Fibroblast of peridontal ligament (primary cell): Measurements from ENCODE around the gene CRADD.
"Not testable (repeated sequence)": the region's sequence is repeated elsewhere in the genome, so short reads cannot be mapped to it uniquely, and the experiment has no call there.

Experiments
- DNase-seq: peaks from one replicate; pipeline ENCODE4 v3.0.0-alpha.2; 2010; ENCODE audit errors: extremely low read depth

The CRADD gene

DNA sequence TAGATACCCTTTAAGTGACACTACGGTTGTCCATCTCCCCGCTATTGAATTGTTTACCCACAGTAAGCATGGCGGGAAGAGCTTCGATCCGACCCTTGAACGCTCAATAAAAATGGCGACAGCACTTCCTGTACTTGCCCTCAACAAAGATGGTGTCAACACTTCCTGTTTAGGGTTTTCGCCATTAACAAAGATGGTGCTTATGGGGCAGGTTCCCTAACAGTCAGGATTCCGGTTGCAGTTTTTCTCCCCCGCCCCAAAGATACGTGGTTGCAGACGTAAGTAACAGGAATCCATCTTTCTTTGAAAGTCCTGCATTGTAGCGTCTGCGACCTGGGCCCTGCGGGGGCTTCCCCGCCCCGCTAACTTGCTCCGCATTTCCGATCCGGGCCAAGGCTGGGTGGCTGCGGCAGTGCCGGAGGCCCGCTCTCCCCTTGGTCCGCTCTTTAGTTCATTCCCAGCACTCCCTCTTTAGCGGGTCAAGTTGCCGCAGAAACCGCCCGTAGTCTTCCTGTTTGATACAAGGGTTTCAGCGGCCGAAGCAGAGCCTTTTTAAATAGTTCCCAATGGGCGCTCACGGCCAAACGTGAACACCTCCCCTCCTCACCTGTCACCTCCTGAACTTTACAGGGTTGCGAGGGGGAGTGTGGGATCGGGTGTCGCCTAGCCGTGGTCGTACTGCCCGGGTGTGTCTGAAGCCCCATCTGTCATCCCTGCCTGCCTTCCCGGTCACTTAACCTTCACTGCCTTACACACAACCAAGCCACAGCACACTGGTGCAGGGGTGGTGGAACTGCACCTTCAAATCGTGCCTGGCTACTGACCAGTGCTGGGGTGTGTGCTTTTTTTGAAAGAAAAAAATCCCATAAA, at the start of gene CRADD:
CRADD (plus strand) TSS at position 181 of the 870 bp plus-strand sequence.
- peak; percentile 100 for DNase-seq

DNA sequence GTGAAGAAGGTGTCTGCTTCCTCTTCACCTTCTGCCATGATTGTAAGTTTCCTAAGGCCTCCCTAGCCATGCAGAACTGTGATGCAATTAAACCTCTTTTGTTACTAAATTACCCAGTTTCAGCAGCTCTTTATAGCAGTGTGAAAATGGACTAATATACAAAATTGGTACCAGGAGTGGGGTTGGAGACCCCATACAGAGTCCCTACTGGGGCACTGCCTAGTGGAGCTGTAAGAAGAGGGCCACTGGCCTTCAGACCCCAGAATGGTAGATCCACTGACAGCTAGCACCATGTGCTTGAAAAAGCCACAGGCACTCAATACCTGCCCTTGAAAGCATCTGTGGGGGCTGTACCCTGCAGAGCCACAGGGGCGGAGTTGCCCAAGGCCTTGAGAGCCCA, 44.8 kb upstream of the CRADD start:
- no peak for DNase-seq

DNA sequence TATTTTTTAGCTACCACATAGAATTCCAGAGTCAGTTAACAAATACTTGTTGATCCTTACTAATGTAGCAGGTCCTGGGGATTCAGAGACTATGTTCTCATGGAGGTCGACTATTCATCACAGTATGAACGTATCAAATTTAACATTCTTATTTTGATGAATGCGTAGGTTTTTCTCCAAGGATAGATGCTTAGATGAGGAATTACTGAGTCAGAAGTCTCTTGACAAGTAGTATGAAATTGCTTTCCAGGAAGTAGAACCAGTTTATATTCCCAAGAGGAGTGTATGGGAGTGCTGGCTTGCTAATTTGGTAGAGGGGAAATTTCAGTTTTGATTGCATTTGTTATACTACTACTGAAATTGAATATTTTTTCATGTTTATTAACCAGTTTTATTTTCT, 42.8 kb upstream of the CRADD start:
- peak; percentile 95 for DNase-seq

DNA sequence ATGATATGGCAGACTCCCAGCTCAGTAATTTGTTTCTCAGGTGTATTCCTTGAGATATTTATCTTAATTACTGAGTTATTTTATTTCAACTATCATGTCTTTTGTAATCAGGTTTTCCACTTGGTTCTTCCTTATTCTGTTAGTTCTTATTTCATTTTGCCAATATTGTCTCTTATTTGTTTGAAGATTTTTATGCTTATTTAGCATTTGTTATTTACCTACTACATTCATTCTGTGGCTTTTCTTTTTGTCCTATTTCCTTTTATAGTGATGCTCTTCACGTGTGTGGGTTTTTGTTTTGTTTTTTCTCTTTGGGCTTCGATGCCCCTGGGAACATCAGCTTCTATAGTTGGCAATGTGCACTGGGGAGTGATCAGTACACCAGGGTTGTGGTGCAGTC, 40.5 kb upstream of the CRADD start:
- no peak for DNase-seq

DNA sequence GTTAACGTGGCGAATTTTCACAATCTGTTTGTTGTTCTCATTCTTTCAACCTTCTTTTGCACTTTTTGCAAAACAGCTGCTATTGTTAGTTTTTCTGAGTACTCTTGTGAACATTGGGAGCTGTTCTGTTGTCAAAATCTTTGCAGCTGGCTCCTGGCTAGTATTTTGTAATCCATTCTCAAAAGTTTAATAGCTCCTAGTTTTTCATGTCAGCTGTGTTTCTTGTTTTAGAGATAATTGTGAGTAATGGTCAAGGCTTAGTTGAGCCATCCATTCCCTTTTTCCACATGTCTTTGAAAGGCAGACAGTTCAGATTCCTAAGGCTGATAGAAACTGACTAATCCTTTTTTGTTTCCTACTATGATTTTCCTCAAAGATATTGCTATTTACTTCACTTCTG, 39.1 kb upstream of the CRADD start:
- DNase-seq, result peak; percentile 48

DNA sequence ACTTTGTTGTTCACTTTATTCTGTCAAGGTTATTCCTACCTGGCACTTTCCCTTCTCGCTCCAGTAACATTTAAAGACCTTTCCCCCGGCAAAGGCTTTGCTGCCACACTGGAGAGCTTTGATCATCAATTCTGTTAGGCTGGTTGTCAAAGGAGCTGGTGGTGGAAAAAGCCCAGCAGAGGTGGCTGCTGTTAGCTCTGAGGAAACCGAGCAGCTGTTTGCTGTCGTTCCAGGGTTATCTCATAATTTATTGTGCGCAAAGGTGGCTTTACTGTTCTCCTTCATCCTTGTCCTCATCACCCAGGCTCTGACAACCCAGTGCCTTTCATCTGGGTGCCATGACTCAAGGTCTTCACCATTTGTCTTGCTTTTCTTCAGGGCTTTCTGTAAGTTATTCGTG, 38.2 kb upstream of the CRADD start:
- no peak for DNase-seq

DNA sequence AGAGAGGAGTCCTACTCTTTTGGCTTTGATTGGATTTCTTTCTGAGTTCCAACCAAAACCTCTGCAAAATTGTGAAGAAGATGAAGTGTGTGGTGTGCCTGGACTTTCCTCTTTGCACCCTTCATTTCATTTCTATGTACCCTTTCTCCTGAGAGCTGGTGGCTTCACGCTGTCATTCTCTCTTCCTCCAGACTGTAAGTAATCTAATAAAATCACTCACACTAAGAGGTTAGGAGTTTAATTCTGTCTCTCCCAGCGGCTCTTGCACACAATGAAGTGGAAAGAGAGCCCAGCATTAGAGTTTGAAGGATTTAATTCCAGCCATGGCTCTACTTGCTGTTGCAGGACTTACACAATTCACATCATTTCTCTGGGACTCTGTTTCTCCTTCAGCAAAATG, 37.8 kb upstream of the CRADD start:
- no peak for DNase-seq

DNA sequence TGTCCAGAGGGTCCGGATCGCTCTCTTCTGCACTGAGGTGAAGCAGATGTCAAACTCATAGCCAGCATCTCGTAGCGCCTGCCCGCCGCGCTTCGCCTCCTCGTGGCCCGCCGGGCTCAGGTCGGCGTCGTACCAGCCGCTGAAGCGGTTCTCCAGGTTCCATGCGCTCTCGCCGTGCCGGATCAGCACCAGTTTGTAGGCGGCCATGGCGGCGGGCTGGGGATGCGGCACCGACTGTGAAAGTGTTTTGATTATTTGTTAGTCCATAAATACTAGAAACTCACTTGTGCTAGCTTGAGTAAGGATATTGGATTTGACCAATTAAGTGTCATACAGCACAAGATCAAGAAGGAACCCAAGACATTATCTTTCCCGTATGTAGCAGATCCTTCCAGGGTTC, 35.8 kb upstream of the CRADD start:
- DNase-seq, result not testable (repeated sequence)

DNA sequence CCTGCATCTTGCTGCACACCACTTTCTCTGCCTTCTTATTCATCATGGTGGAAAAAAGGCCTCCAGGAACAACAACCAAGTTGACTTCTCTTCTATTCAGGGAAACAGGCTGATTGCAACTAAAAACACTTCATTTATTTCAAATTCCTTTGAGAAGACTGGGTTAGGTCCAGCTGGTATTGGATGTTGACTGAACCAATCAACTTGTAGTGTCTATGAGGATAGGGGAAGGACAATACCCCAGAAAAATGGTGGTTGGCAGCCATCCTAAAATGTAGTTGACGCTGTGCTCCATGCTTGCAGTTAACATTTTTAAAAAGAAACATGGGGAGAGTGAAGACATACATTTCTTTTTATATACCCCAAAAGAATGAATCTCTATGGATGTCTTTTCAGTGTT, 34.4 kb upstream of the CRADD start:
- no peak for DNase-seq

DNA sequence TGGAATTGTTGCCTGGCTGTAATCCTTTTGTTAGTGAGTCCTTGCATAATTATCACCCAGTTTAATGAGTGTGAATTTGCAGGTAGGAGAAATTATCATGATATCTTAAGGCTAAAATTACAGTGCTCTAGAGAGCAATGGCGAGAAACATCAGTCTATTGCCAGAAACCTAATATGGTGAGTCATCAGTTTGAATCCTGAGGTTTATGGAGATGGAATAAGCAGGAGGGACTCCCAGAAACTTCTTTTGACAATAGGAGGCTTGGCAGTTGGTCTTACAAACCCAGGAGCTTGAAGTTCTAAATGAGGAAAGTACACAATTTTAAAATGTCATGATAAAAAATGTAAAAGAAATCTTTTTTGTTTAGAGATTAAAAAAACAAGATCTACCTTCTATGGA, 31.5 kb upstream of the CRADD start:
- peak; percentile 77 for DNase-seq

DNA sequence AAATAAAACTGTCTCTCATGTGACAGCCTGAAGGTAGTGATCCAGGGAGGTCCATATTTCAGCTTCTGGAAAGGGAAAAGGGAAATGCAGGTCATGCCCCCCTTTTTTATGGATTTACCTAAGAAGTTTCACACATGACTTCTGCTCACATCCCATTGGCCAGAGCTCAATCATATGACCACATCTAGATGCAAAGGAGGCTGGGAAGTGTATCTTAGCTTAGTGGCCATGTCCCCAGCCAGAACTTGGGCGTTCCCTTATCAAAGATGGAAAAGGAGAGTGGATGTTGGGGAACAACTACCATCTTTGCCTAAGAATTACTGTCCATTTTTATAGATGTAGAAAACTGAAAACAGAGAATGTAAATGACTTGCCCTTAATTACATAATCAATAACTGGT, 26.5 kb upstream of the CRADD start:
- DNase-seq, result no peak

DNA sequence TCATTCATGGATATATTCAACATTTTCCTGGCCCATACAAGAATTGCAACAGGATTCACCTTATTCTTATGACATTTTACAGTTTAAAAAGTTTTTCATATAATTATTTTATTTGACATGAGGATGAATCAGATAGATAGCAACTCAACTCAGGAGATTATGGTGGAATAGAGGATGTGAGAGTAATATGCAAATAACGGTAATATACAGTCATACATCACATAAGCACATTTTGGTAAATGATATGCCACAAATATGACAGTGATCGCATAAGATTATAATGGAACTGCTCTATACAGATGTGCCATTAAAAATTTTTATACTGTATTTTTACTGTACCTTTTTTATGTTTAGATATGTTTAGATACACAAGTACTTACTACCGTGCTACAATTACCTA, 24.1 kb upstream of the CRADD start:
- no peak for DNase-seq

DNA sequence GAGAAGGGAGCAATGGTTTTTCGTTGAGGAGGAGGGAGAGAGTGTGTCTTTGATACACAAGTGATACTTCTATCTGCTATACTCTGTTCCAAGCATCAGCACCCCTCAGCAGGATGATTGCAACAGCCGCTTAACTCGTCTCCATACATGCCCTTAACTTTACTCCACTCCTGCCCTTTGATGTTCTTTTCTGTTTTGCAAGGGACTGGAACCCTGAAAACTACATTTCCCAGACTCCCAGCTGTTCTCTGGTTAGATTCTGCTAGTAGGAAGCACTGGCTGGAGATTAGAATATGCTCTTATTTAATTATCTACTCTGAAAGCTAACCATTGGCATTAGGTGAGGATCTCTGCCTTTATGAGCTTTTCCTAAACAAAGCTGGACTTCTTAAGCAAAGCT, 23.5 kb upstream of the CRADD start:
- no peak for DNase-seq

DNA sequence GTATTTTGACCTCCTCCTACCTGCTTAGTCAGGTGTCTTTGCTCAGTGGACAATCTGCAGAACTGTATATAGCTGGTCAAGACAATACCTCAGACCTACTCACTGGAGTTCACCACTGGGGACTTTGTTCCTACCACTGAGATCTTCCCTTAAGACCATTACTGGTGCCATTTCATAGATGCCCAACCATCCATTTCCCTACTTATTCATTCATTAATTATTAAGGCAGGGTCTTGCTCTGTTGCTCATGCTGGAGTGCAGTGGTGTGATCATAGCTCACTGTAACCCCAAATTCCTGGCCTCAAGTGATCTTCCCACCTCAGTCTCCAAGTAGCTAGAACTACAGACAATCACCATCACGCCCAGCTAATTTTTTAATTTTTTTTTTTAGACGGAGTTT, 22.8 kb upstream of the CRADD start:
- no peak for DNase-seq

DNA sequence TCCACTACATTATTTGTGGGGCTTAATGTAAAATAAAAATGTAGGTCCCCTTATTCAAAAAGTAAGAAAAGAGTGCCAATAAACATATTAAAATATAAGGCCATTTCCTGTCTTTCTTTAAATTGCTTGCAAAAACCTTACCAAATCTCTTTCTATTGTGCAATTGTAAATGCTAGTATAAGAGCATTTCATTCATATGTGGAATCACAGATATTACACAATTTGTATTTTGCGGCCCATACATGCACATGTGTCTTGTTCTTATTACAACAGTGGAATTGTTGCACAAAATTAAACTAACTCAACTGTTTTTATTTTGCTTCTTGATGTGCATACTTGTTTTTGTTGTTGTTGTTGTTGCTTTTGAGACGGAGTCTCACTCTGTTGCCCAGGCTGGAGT, 20.1 kb upstream of the CRADD start:
- peak; percentile 34 for DNase-seq

DNA sequence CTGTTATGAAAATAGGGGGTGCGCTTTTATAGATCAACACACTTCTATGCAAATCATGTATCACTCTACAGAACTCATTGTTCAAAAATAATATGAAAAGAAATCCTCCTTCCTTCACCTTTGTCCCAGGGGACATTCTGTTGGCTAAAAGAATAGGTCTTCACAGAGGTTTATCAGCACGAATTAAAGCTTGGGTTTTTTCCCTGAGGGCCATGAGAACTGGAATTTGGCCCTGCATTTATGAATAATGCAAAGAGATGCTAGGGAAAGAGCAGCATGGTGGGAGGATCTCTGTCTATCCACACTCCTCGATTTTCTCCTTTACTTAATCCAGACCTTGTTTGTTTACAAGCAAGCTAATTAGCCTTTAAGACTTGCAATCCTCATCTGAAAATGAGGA, 16.2 kb upstream of the CRADD start:
- no peak for DNase-seq

DNA sequence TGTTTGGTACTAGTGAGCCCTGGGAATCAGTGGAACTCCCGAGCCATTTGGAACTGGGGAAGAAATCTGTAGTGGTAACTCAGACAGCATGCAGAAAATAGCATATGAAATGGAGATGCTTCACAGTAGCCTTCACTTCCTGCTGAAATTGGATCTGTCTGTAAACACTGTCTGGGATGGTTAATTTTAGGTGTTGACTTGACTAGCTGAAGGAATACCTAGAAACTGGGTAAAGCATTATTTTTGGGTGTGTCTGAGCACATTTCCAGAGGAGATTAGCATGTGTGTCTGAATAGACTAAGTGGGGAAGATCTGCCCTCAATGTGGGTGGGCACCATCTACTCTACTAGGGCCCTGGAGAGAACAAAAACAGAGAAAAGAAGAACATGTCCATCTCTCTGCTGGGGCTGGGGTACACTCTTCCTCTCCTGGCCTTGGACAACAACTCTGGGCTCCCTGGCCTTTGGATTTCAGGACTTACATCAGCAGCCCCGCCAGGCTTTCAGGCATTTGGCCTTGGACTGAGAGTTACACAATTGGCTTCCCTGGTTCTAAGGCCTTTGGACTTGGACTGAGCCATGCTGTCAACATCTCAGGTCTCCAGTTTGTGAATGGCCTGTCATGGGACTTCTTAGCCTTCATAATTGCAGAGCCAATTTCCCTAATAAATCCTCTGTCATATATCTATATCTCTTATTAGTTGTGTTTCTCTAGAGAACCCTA, 14.0 kb upstream of the CRADD start:
- peak; percentile 35 for DNase-seq

DNA sequence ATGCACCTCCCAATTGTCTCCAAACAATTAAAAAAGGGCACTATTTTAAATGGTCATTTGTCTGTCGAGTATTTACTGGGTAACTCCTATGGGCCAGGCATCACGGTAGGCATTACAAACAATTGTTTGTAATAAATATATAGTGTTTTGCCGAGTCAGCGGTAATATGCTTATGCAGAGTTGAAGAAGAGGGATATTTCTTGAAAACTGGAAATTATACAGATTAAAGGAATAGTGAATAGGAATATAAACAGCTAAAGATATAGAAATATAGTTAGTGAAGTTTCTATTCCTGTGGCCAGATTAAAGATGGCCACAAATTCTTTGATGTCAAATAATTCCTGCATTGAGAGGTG, 13.5 kb upstream of the CRADD start:
- no peak for DNase-seq

DNA sequence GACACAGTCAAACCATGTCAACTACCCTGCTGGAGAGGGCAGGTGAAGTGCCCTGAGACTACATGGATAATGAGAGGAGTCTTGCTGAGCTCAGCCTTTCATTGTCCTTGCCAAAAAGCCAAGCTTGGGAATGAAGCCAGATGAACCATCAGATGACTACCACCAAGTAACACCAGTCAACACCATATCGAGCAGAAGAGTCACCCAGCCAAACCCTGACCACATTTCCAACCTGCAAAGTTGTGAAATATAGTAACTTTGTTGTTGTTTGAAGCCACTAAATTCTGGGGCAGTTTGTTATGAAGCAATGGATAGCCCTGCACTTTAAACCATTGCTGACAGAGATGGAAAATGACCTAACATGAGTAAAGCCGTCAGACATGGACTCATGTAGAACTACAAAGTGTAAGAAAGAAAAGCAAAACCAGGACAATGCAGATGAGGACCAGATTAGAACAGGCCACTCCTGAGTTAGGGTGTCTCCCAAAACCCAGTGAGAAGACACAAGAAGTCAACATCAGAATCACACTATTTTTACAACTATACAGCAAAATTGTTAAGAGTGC, 12.5 kb upstream of the CRADD start:
- peak; percentile 31 for DNase-seq

DNA sequence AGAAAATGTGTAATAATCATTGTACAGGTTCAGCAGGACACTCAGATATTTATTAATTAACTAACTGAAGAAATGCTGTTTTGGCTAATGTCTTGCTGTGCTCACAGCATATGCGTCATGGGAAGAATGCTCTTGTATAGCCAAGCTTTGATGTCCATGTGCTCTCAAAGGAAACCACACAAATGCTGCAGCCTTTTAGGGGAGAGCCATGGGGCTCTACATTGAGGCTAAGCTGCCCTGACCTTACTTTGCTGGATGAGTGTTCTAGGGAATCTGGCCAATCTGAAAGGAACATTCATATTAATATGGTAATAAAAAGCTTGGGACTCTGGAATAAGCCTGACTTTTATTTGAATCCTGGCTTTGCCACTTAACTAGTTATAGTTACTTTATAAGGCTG, 9.5 kb upstream of the CRADD start:
- DNase-seq, result no peak

DNA sequence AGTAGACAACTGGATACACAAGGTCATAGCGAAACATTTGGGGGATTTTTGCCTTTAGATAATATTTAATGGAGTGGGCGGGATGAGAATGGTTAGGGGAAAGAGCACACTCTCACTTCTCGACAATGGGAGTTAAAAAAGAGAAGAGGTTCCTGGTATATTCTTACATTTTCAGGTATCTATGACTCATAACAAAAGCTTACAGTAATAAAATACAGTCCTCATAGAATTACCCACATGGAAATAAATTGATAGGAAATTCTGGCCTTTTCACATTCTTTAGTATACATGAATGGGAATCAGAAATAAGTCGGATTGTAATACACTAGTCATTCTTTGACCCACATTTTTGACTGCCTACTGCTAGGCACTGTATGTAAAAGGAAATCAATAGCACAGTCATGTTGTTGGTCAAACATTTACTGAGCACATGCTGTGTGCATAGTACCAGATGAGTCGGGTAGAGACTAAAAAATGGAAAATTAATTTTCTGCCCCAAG, 8.2 kb upstream of the CRADD start:
- DNase-seq, result no peak

DNA sequence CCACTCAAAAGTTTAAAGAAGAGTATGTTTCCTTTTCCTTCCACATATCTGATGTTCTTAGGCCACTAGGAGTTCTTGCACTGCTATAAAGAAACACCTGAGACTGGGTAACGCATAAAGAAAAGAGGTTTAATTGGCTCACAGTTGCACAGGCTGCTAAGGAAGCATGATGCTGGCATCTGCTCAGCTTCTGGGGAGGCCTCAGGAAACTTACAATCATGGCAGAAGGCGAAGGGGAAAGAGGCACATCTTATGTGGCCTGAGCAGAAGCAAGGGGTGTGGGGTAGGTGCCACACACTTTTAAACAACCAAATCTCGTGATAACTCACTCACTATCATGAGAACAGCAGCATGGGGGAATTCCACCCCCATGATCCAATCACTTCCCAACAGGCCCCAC, 7.7 kb upstream of the CRADD start:
- no peak for DNase-seq

DNA sequence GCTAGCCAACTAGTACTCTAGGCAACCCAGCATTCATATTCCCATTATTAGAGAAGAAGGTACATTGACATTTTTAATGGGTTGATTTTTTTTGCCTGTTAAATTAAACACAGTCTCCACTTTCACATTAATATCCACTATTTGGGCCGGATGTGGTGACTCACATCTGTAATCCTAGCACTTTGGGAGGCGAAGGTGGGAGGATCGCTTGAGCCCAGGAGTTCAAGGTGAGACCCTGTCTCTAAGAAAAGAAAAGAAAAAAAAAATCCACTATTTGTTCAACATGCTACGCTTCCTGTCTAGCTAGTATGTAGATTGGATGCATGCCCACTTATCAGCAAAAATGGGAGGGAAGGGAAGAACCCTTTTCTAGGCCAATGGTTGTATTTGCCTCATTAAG, 7.1 kb upstream of the CRADD start:
- no peak for DNase-seq
